Measurements from ENCODE around the gene ZFYVE21. TPM values are rescaled to one million over a fixed set of nuclear protein-coding genes. Genes with fewer than 3 reads are reported as not detected.

The ZFYVE21 gene
- total RNA-seq, 2 donors from 2014 or later = 97.1 to 159 TPM

- Histone ChIP-seq H3K36me3 (peaks cover 55% of the 10 kb centered on the region), H3K9me3 (no peaks in the 10 kb centered on the region), H3K4me3 (no peak overlapping the region), H3K4me1 (ENCODE audit: control insufficient read depth in 1 of 2, low read depth in 2 of 2) (peaks cover 5 to 39% of the 10 kb centered on the region in 2 donors), H3K27me3 (replicated peaks; ENCODE audit: insufficient read depth) (no peaks in the 10 kb centered on the region), H3K27ac (no peak overlapping the region)
- DNase-seq (ENCODE audit: low spot score) = no peak
- no peak for TF ChIP-seq CTCF (IDR thresholded peaks at IDR 0.05)
- ATAC-seq (ENCODE audit: insufficient number of reproducible peaks, low FRiP score, low read depth) = no peak
These were observed 11.9 kb upstream of the ZFYVE21 start for GRCh38 chr14:103703433-103704385.

GRCh38 chr14:103704708-103705107 lies 10.9 kb upstream of the ZFYVE21 start:
- Histone ChIP-seq H3K36me3 (peaks cover 47% of the 10 kb centered on the region), H3K27me3 (replicated peaks; ENCODE audit: insufficient read depth) (no peaks in the 10 kb centered on the region), H3K9me3 (no peaks in the 10 kb centered on the region), H3K4me3 (no peak overlapping the region), H3K4me1 (ENCODE audit: control insufficient read depth in 1 of 2, low read depth in 2 of 2) (peaks cover 5 to 34% of the 10 kb centered on the region in 2 donors), H3K27ac (no peak overlapping the region)
- no peak for TF ChIP-seq CTCF (IDR thresholded peaks at IDR 0.05)
- no peak for ATAC-seq (ENCODE audit: insufficient number of reproducible peaks, low FRiP score, low read depth)
- DNase-seq (ENCODE audit: low spot score) = no peak

GRCh38 chr14:103705118-103705503 lies 10.5 kb upstream of the ZFYVE21 start:
- no peak for DNase-seq (ENCODE audit: low spot score)
- TF ChIP-seq CTCF (IDR thresholded peaks at IDR 0.05) = no peak
- H3K27ac ChIP-seq = no peak overlapping the region
- H3K4me1 ChIP-seq (ENCODE audit: control insufficient read depth in 1 of 2, low read depth in 2 of 2) = peaks cover 5 to 30% of the 10 kb centered on the region in 2 donors
- no peak for ATAC-seq (ENCODE audit: insufficient number of reproducible peaks, low FRiP score, low read depth)
- H3K36me3 ChIP-seq = peaks cover 47% of the 10 kb centered on the region
- H3K27me3 ChIP-seq (replicated peaks; ENCODE audit: insufficient read depth) = no peaks in the 10 kb centered on the region
- H3K4me3 ChIP-seq = no peak overlapping the region
- H3K9me3 ChIP-seq = no peaks in the 10 kb centered on the region

GRCh38 chr14:103705504-103706284 lies 9.9 kb upstream of the ZFYVE21 start:
- peaks cover 5 to 29% of the 10 kb centered on the region in 2 donors for H3K4me1 ChIP-seq (ENCODE audit: control insufficient read depth in 1 of 2, low read depth in 2 of 2)
- no peaks in the 10 kb centered on the region for H3K27me3 ChIP-seq (replicated peaks; ENCODE audit: insufficient read depth)
- DNase-seq (ENCODE audit: low spot score) (no peak), ATAC-seq (ENCODE audit: insufficient number of reproducible peaks, low FRiP score, low read depth) (no peak)
- H3K9me3 ChIP-seq = no peaks in the 10 kb centered on the region
- no peak overlapping the region for H3K4me3 ChIP-seq
- peaks cover 44% of the 10 kb centered on the region for H3K36me3 ChIP-seq
- H3K27ac ChIP-seq = no peak overlapping the region
- TF ChIP-seq CTCF (IDR thresholded peaks at IDR 0.05) = no peak

Data from thoracic aorta (tissue), 2 donors.